Activated CD4-positive, alpha-beta T cell treated with anti-CD3 and anti-CD28 coated beads for 1 hour (primary cell): Measurements from ENCODE around the gene GMPS.
"Not testable (repeated sequence)": the region's sequence is repeated elsewhere in the genome, so short reads cannot be mapped to it uniquely, and the experiment has no call there.

Experiments
- DNase-seq: peaks from one replicate; pipeline ENCODE4 v3.0.0-alpha.2; 2020

Gene GMPS

GRCh38 chr3:155870133-155870944, at the start of gene GMPS:
GMPS (plus strand) TSS chr3:155870650; CDS start chr3:155870871, 221 bp downstream.
- peak; percentile 93 for DNase-seq

- DNase-seq = not testable (repeated sequence)
These were observed 41.9 kb upstream of the GMPS start for GRCh38 chr3:155828490-155829098.

- DNase-seq = no peak
These were observed 34.9 kb upstream of the GMPS start for GRCh38 chr3:155835341-155836071.

- DNase-seq = no peak
These were observed 26.9 kb upstream of the GMPS start for GRCh38 chr3:155843569-155843968.

- no peak for DNase-seq
These were observed 24.3 kb upstream of the GMPS start for GRCh38 chr3:155846119-155846518.

GRCh38 chr3:155847993-155848392, 22.5 kb upstream of the GMPS start:
- no peak for DNase-seq

GRCh38 chr3:155849404-155849803, 21.0 kb upstream of the GMPS start:
- not testable (repeated sequence) for DNase-seq

- no peak for DNase-seq
These were observed 18.1 kb upstream of the GMPS start for GRCh38 chr3:155852341-155852740.

GRCh38 chr3:155853214-155854140, 17.0 kb upstream of the GMPS start:
- DNase-seq = peak; percentile 10

- peak; percentile 98 for DNase-seq
These were observed 16.1 kb upstream of the GMPS start, which contains the start of gene SLC33A1 for GRCh38 chr3:155854141-155854940. SLC33A1 (minus strand) TSS chr3:155854427; CDS start chr3:155853997, 430 bp downstream.

- no peak for DNase-seq
These were observed 10.6 kb upstream of the GMPS start for GRCh38 chr3:155859859-155860258.

GRCh38 chr3:155860424-155860823, 10.0 kb upstream of the GMPS start:
- DNase-seq = not testable (repeated sequence)

GRCh38 chr3:155861476-155862183, 8.8 kb upstream of the GMPS start:
- no peak for DNase-seq

- peak; percentile 23 for DNase-seq
These were observed 8.0 kb upstream of the GMPS start for GRCh38 chr3:155862290-155862982.

GRCh38 chr3:155863072-155863784, 7.2 kb upstream of the GMPS start:
- no peak for DNase-seq

- no peak for DNase-seq
These were observed 759 bp upstream of the GMPS start for GRCh38 chr3:155869691-155870090.

- DNase-seq = peak; percentile 10
These were observed 695 bp downstream of the GMPS start for GRCh38 chr3:155870945-155871745.

GRCh38 chr3:155871746-155872158, 1.3 kb downstream of the GMPS start:
- no peak for DNase-seq
